Neural crest cell (in vitro differentiated cells): ENCODE data around the gene RGS5. TPM values are rescaled to one million over a fixed set of nuclear protein-coding genes. Genes with fewer than 3 reads are reported as not detected.

Experiments used
- DNase-seq: peaks from one replicate; pipeline ENCODE4 v3.0.0; 2021; ENCODE audit warnings: low read depth, mixed read lengths, low spot score
- H3K27ac Mint-ChIP-seq: one replicate; pipeline ENCODE4 v1.8.0; 2021; ENCODE audit warnings: mild to moderate bottlenecking, mixed read lengths; ENCODE audit not compliant: unreplicated experiment
- H3K27me3 Mint-ChIP-seq: 2 replicates; pipeline ENCODE4 v1.8.0; 2021; ENCODE audit warnings: low read depth, mild to moderate bottlenecking, mixed read lengths
- H3K36me3 Mint-ChIP-seq: 2 replicates; pipeline ENCODE4 v1.8.0; 2021; ENCODE audit warnings: low read depth, mild to moderate bottlenecking, mixed read lengths
- H3K4me1 Mint-ChIP-seq: 2 replicates; pipeline ENCODE4 v1.8.0; 2021; ENCODE audit warnings: mixed read lengths
- H3K4me3 Mint-ChIP-seq: one replicate; pipeline ENCODE4 v1.8.0; 2021; ENCODE audit warnings: mild to moderate bottlenecking, mixed read lengths
- H3K9me3 Mint-ChIP-seq: 2 replicates; pipeline ENCODE4 v1.8.0; 2021; ENCODE audit warnings: mixed read lengths
- CTCF ChIP-seq: fragments of 200-600 bp; sonication (generic); conservative IDR thresholded peaks from 2 replicates; pipeline ENCODE4 v1.5.0; 2021; ENCODE audit warnings: antibody characterized with exemption, mild to moderate bottlenecking
- total RNA-seq: library from RNA; stranded (reverse); gene quantifications from 2 replicates; pipeline ENCODE4 v1.2.1, GENCODE V29; 2021

The RGS5 gene
- total RNA-seq, 1 donor from 2014 or later = 4.5 TPM

- Mint-ChIP-seq H3K27me3 (no peaks in the 10 kb centered on the region), H3K9me3 (no peaks in the 10 kb centered on the region), H3K4me1 (peaks cover 10% of the 10 kb centered on the region), H3K36me3 (no peaks in the 10 kb centered on the region), H3K27ac (no peak overlapping the region), H3K4me3 (no peak overlapping the region)
- no peak for DNase-seq
- TF ChIP-seq CTCF = no peak
These were observed 30.1 kb downstream of the RGS5 start for GRCh38 chr1:163172596-163172995.

GRCh38 chr1:163171826-163172225, 30.9 kb downstream of the RGS5 start:
- Mint-ChIP-seq H3K27ac (no peak overlapping the region), H3K4me3 (no peak overlapping the region), H3K4me1 (peaks cover 10% of the 10 kb centered on the region), H3K36me3 (no peaks in the 10 kb centered on the region), H3K9me3 (no peaks in the 10 kb centered on the region), H3K27me3 (no peaks in the 10 kb centered on the region)
- no peak for DNase-seq
- no peak for TF ChIP-seq CTCF

GRCh38 chr1:163170975-163171676, 31.6 kb downstream of the RGS5 start:
- Mint-ChIP-seq H3K4me3 (no peak overlapping the region), H3K27me3 (no peaks in the 10 kb centered on the region), H3K36me3 (no peaks in the 10 kb centered on the region), H3K27ac (no peak overlapping the region), H3K9me3 (no peaks in the 10 kb centered on the region), H3K4me1 (peaks cover 10% of the 10 kb centered on the region)
- no peak for DNase-seq
- peak; percentile 55 for TF ChIP-seq CTCF

GRCh38 chr1:163170331-163170730, 32.4 kb downstream of the RGS5 start:
- peaks cover 10% of the 10 kb centered on the region for H3K4me1 Mint-ChIP-seq
- no peak overlapping the region for H3K4me3 Mint-ChIP-seq
- DNase-seq = no peak
- H3K36me3 Mint-ChIP-seq = no peaks in the 10 kb centered on the region
- no peak overlapping the region for H3K27ac Mint-ChIP-seq
- no peaks in the 10 kb centered on the region for H3K9me3 Mint-ChIP-seq
- no peaks in the 10 kb centered on the region for H3K27me3 Mint-ChIP-seq
- TF ChIP-seq CTCF = no peak

GRCh38 chr1:163169553-163169952, 33.2 kb downstream of the RGS5 start:
- Mint-ChIP-seq H3K27me3 (no peaks in the 10 kb centered on the region), H3K9me3 (no peaks in the 10 kb centered on the region), H3K4me3 (no peak overlapping the region), H3K36me3 (no peaks in the 10 kb centered on the region), H3K4me1 (peaks cover 6% of the 10 kb centered on the region), H3K27ac (no peak overlapping the region)
- no peak for DNase-seq
- TF ChIP-seq CTCF = no peak
